Upper lobe of left lung (tissue), 4 donors: Measurements from ENCODE around the gene DNAJC13.

ENCODE experiments used
- CTCF ChIP-seq, 6 experiments: fragments of 450-650 bp in 4 of 6; fragments of 200-600 bp in 2 of 6; sonication (generic) in 2 of 6; IDR thresholded peaks; one replicate each; pipeline ENCODE4 v1.5.1; 2016 to 2019; ENCODE audit warnings: antibody characterized with exemption in 6 of 6
- EP300 ChIP-seq, 4 donors: sonication (generic); formaldehyde crosslinking; IDR thresholded peaks; one replicate each; pipeline ENCODE4 v1.5.1; 2017; ENCODE audit warnings: antibody characterized with exemption in 4 of 4, control low read depth in 2 of 4
- POLR2A ChIP-seq, 4 donors: fragments of 450-650 bp; IDR thresholded peaks; one replicate each; pipeline ENCODE4 v1.5.1; 2016 to 2017; ENCODE audit warnings: antibody characterized with exemption in 4 of 4, mild to moderate bottlenecking in 2 of 4
- POLR2AphosphoS5 ChIP-seq, 2 donors: sonication (generic); formaldehyde crosslinking; IDR thresholded peaks; one replicate each; pipeline ENCODE4 v1.5.1; 2017; ENCODE audit warnings: antibody characterized with exemption in 2 of 2

- no peak for TF ChIP-seq CTCF (IDR thresholded peaks at IDR 0.05)
- TF ChIP-seq POLR2AphosphoS5 (IDR thresholded peaks at IDR 0.05): no peak
- no peak for TF ChIP-seq POLR2A (IDR thresholded peaks at IDR 0.05)
- no peak for TF ChIP-seq EP300 (IDR thresholded peaks at IDR 0.05)
Observed at GRCh38 chr3:132536442-132537153, 119.3 kb downstream of the DNAJC13 start.
